Smooth muscle cell (in vitro differentiated cells): ENCODE measurements around the gene SEC22A. TPM values are rescaled to one million over a fixed set of nuclear protein-coding genes. Genes with fewer than 3 reads are reported as not detected.

ENCODE experiments used
- DNase-seq: peaks from one replicate; lab custom pipeline; 2025; ENCODE audit not compliant: unreplicated experiment; lab: John Stamatoyannopoulos, UW
- H2AFZ ChIP-seq: fragments of 200-600 bp; sonication (generic); 2 replicates; pipeline ENCODE4 v1.6.0; 2016; ENCODE audit warnings: antibody characterized with exemption, low read depth, mild to moderate bottlenecking
- H3F3A ChIP-seq: fragments of 200-600 bp; sonication (generic); 2 replicates; pipeline ENCODE4 v1.6.0; 2017; ENCODE audit warnings: antibody characterized with exemption, low read depth
- H3K27ac ChIP-seq: fragments of 200-600 bp; sonication (generic); 2 replicates; pipeline ENCODE4 v1.5.1; 2016; ENCODE audit warnings: low read depth, mild to moderate bottlenecking
- H3K27me3 ChIP-seq: fragments of 200-600 bp; sonication (generic); 2 replicates; pipeline ENCODE4 v1.6.1; 2016; ENCODE audit warnings: low read depth, mild to moderate bottlenecking
- H3K36me3 ChIP-seq: fragments of 200-600 bp; sonication (generic); 2 replicates; pipeline ENCODE4 v1.5.1; 2016; ENCODE audit warnings: low read depth
- H3K4me1 ChIP-seq: fragments of 200-600 bp; sonication (generic); 2 replicates; pipeline ENCODE4 v1.5.1; 2016; ENCODE audit warnings: low read depth
- H3K4me2 ChIP-seq: fragments of 200-600 bp; sonication (generic); 2 replicates; pipeline ENCODE4 v1.6.0; 2016; ENCODE audit warnings: mild to moderate bottlenecking
- H3K4me3 ChIP-seq: fragments of 200-600 bp; sonication (generic); 2 replicates; pipeline ENCODE4 v1.5.1; 2016; ENCODE audit warnings: mild to moderate bottlenecking
- H3K79me2 ChIP-seq: fragments of 200-600 bp; sonication (generic); 2 replicates; pipeline ENCODE4 v1.6.0; 2016; ENCODE audit warnings: low read depth, mild to moderate bottlenecking
- H3K9ac ChIP-seq: fragments of 200-600 bp; sonication (generic); 2 replicates; pipeline ENCODE4 v1.6.0; 2016; ENCODE audit warnings: low read depth
- H3K9me3 ChIP-seq: fragments of 200-600 bp; sonication (generic); replicated peaks from 2 replicates; pipeline ENCODE4 v1.5.1; 2016; ENCODE audit warnings: low read depth
- H4K20me1 ChIP-seq: fragments of 200-600 bp; sonication (generic); 2 replicates; pipeline ENCODE4 v1.6.0; 2016; ENCODE audit warnings: low read depth
- CTCF ChIP-seq: fragments of 200-600 bp; sonication (generic); IDR thresholded peaks from 2 replicates; pipeline ENCODE4 v1.5.1; 2017; ENCODE audit warnings: borderline replicate concordance, mild to moderate bottlenecking, antibody characterized with exemption; ENCODE audit not compliant: insufficient read depth, poor library complexity, severe bottlenecking
- WGBS: methylation state at CpG from one replicate; pipeline ENCODE4 v1.1.7; 2016; ENCODE audit warnings: low lambda C conversion rate; 5-methylcytosine and 5-hydroxymethylcytosine counted together
- polyA plus RNA-seq: library from polyadenylated mRNA; unstranded; fragments of >200 nt; fragmentation: Nextera tagmentation; extraction: Ambion mirVana; gene quantifications from 2 replicates; pipeline ENCODE4 v1.2.1, GENCODE V29; 2016
- total RNA-seq: library from RNA; depleted of rRNA; stranded (reverse); fragments of >200 nt; gene quantifications from 2 replicates; pipeline ENCODE4 v1.2.3, GENCODE V29; 2014

Gene SEC22A
- total and polyA plus RNA-seq, 2 experiments from 2014 or later = 30.7 to 34.2 TPM

GRCh38 chr3:123319760-123320159 lies 118.0 kb downstream of the SEC22A start:
- no peak for DNase-seq
- H3K36me3 ChIP-seq = no peaks in the 10 kb centered on the region
- no peak overlapping the region for H2AFZ ChIP-seq
- no peaks in the 10 kb centered on the region for H3K79me2 ChIP-seq
- H3K9ac ChIP-seq = no peak overlapping the region
- WGBS = 39% methylated on average over 10 of the region's 10 CpGs
- H3F3A ChIP-seq = no peaks in the 10 kb centered on the region
- H3K4me1 ChIP-seq = peaks cover 6% of the 10 kb centered on the region
- H3K4me2 ChIP-seq = no peak overlapping the region
- H4K20me1 ChIP-seq = no peaks in the 10 kb centered on the region
- TF ChIP-seq CTCF = no peak
- H3K9me3 ChIP-seq = no peaks in the 10 kb centered on the region
- no peak overlapping the region for H3K4me3 ChIP-seq
- no peak overlapping the region for H3K27ac ChIP-seq
- H3K27me3 ChIP-seq = peaks cover 35% of the 10 kb centered on the region

- Histone ChIP-seq H3K79me2 (no peaks in the 10 kb centered on the region), H3K4me3 (no peak overlapping the region), H3K4me2 (no peak overlapping the region), H3K27me3 (peaks cover 31% of the 10 kb centered on the region), H3K9ac (no peak overlapping the region), H3K4me1 (peaks cover 3% of the 10 kb centered on the region), H2AFZ (no peak overlapping the region), H3K9me3 (no peaks in the 10 kb centered on the region), H3K27ac (no peak overlapping the region), H4K20me1 (no peaks in the 10 kb centered on the region), H3K36me3 (no peaks in the 10 kb centered on the region), H3F3A (no peaks in the 10 kb centered on the region)
- DNase-seq = no peak
- no peak for TF ChIP-seq CTCF
- 92% methylated on average over 5 of the region's 5 CpGs for WGBS
These were observed 118.5 kb downstream of the SEC22A start for GRCh38 chr3:123320221-123320620.

GRCh38 chr3:123321806-123322205 lies 120.1 kb downstream of the SEC22A start:
- Histone ChIP-seq H3K27me3 (peaks cover 16% of the 10 kb centered on the region), H3K4me3 (no peak overlapping the region), H3K36me3 (no peaks in the 10 kb centered on the region), H3K9ac (no peak overlapping the region), H3K4me1 (peaks cover 3% of the 10 kb centered on the region), H3K27ac (no peak overlapping the region), H3F3A (no peaks in the 10 kb centered on the region), H3K9me3 (no peaks in the 10 kb centered on the region), H3K79me2 (no peaks in the 10 kb centered on the region), H3K4me2 (no peak overlapping the region), H2AFZ (no peak overlapping the region), H4K20me1 (no peaks in the 10 kb centered on the region)
- TF ChIP-seq CTCF = no peak
- no peak for DNase-seq
- 94% methylated on average over 8 of the region's 8 CpGs for WGBS

- no peak overlapping the region for H2AFZ ChIP-seq
- no peaks in the 10 kb centered on the region for H3K79me2 ChIP-seq
- H3K4me2 ChIP-seq = no peak overlapping the region
- H3K9me3 ChIP-seq = no peaks in the 10 kb centered on the region
- H3K36me3 ChIP-seq = no peaks in the 10 kb centered on the region
- no peak for DNase-seq
- H3K4me3 ChIP-seq = no peak overlapping the region
- peaks cover 21% of the 10 kb centered on the region for H3K27me3 ChIP-seq
- no peaks in the 10 kb centered on the region for H4K20me1 ChIP-seq
- no peak overlapping the region for H3K27ac ChIP-seq
- no peak for TF ChIP-seq CTCF
- peaks cover 3% of the 10 kb centered on the region for H3K4me1 ChIP-seq
- no peak overlapping the region for H3K9ac ChIP-seq
- H3F3A ChIP-seq = no peaks in the 10 kb centered on the region
- 75% methylated on average over 11 of the region's 11 CpGs for WGBS
These were observed 121.1 kb downstream of the SEC22A start for GRCh38 chr3:123322866-123323265.
